Spinal cord (tissue), 10 donors: ENCODE results near the gene SMPDL3A. TPM values are rescaled to one million over a fixed set of nuclear protein-coding genes. Genes with fewer than 3 reads are reported as not detected.
A peak's percentile ranks its signal among the peaks of the same experiment; 100 is the strongest.
"Not testable (repeated sequence)": the region's sequence is repeated elsewhere in the genome, so short reads cannot be mapped to it uniquely, and the experiment has no call there.

Experiments used
- DNase-seq, 6 donors: peaks; one replicate each; pipeline versions ENCODE4 v3.0.0 to v3.0.0-alpha.2; 2013 to 2015; ENCODE audit warnings: low spot score in 6 of 6, low read depth in 4 of 6
- H3K27ac ChIP-seq: one replicate; pipeline ENCODE4 v1.5.1; 2013; ENCODE audit warnings: low read depth, low read length, control low read depth
- H3K27me3 ChIP-seq: one replicate; pipeline ENCODE4 v1.6.1; 2013; ENCODE audit warnings: low read length; ENCODE audit not compliant: control insufficient read depth, insufficient read depth
- H3K36me3 ChIP-seq: one replicate; pipeline ENCODE4 v1.6.1; 2013; ENCODE audit warnings: low read length; ENCODE audit not compliant: control insufficient read depth, insufficient read depth
- H3K4me1 ChIP-seq: one replicate; pipeline ENCODE4 v1.6.1; 2013; ENCODE audit warnings: low read length; ENCODE audit not compliant: control insufficient read depth, insufficient read depth
- H3K4me3 ChIP-seq: one replicate; pipeline ENCODE4 v1.5.1; 2013; ENCODE audit warnings: low read depth, low read length, control low read depth
- H3K9me3 ChIP-seq: one replicate; pipeline ENCODE4 v1.6.1; 2013; ENCODE audit warnings: low read length; ENCODE audit not compliant: control insufficient read depth, insufficient read depth
- WGBS: methylation state at CpG from one replicate; pipeline ENCODE4 v1.1.5; 2013; ENCODE audit warnings: missing lambda C conversion rate; ENCODE audit not compliant: insufficient coverage; 5-methylcytosine and 5-hydroxymethylcytosine counted together
- long read RNA-seq, 4 donors: transcript quantifications; one replicate each; lab custom pipeline, GENCODE V29; 2026
- polyA plus RNA-seq, 2 donors: library from polyadenylated mRNA; unstranded; fragments of 120-200 nt; gene quantifications; one replicate each; pipeline ENCODE4 v1.2.1, GENCODE V29; 2013; ENCODE audit not compliant: insufficient read length in 2 of 2
- total RNA-seq, 2 donors: library from RNA; depleted of rRNA in 1 of 2; stranded (reverse); fragments of 120-200 nt in 1 of 2; fragments of >200 nt in 1 of 2; gene quantifications; one replicate each; pipeline versions ENCODE4 v1.2.3 to v1.2.4, GENCODE V29; 2013 to 2014
- donor health status: healthy.

The SMPDL3A gene
- total RNA-seq, result 10 to 100 TPM; 12.2 to 19.1 TPM
- 1 to 10 TPM; 9.0 to 9.9 TPM for polyA plus RNA-seq
- long read RNA-seq, donor 1, partial matches to known transcripts, result 25 of 25 reads
- long read RNA-seq, donor 1, other reads (novel, unspliced or antisense), result 0 of 25 reads
- long read RNA-seq, donor 2, partial matches to known transcripts, result 0 of 2 reads
- long read RNA-seq, donor 2, other reads (novel, unspliced or antisense), result 0 of 2 reads
- long read RNA-seq, donor 3, partial matches to known transcripts, result 8 of 8 reads
- long read RNA-seq, donor 3, other reads (novel, unspliced or antisense), result 0 of 8 reads
- long read RNA-seq, donor 4, transcript SMPDL3A-201 (8 exons, 1,851 nt), result major isoform, 7 of 18 reads
- long read RNA-seq, donor 4, partial matches to known transcripts, result 0 of 18 reads
- long read RNA-seq, donor 4, other reads (novel, unspliced or antisense), result 7 of 18 reads

GRCh38 chr6:122789182-122790027, at the start of gene SMPDL3A:
TSS of gene SMPDL3A (plus strand) at chr6:122789258. CDS start at chr6:122789347, 89 bp downstream.
- Histone ChIP-seq H3K27me3 (no peaks in the 10 kb centered on the region), H3K4me3 (peak within 1 kb of the TSS; percentile 75), H3K36me3 (no peaks in the 10 kb centered on the region), H3K4me1 (peaks cover 6% of the 10 kb centered on the region), H3K9me3 (no peaks in the 10 kb centered on the region), H3K27ac (peak within 1 kb of the TSS; percentile 92)
- peak in 4 of 6 donors; percentile 71 to 91 (median 84) for DNase-seq
- under 1% methylated on average over 71 of the region's 71 CpGs for WGBS

- no peak overlapping the region for H3K27ac ChIP-seq
- no peak overlapping the region for H3K4me3 ChIP-seq
- no peaks in the 10 kb centered on the region for H3K4me1 ChIP-seq
- DNase-seq, result no peak
- no peaks in the 10 kb centered on the region for H3K9me3 ChIP-seq
- no CpG with 5 or more reads among the region's 2 CpGs for WGBS
- H3K27me3 ChIP-seq, result no peaks in the 10 kb centered on the region
- H3K36me3 ChIP-seq, result no peaks in the 10 kb centered on the region
Measured at GRCh38 chr6:122740091-122740490, 49.0 kb upstream of the SMPDL3A start.

- no peaks in the 10 kb centered on the region for H3K27me3 ChIP-seq
- H3K9me3 ChIP-seq, result no peaks in the 10 kb centered on the region
- DNase-seq, result no peak
- H3K27ac ChIP-seq, result no peak overlapping the region
- H3K4me1 ChIP-seq, result no peaks in the 10 kb centered on the region
- H3K36me3 ChIP-seq, result no peaks in the 10 kb centered on the region
- WGBS, result no CpG with 5 or more reads among the region's 2 CpGs
- H3K4me3 ChIP-seq, result no peak overlapping the region
Measured at GRCh38 chr6:122740936-122741335, 48.1 kb upstream of the SMPDL3A start.

- not testable (repeated sequence) for H3K4me3 ChIP-seq, H3K9me3 ChIP-seq, H3K27me3 ChIP-seq, DNase-seq, H3K27ac ChIP-seq, H3K4me1 ChIP-seq, H3K36me3 ChIP-seq
- 92% methylated on average over 2 of the region's 8 CpGs for WGBS
Measured at GRCh38 chr6:122744247-122744646, 44.8 kb upstream of the SMPDL3A start.

GRCh38 chr6:122744856-122745255, 44.2 kb upstream of the SMPDL3A start:
- H3K27ac ChIP-seq, H3K27me3 ChIP-seq, H3K4me1 ChIP-seq, DNase-seq, H3K9me3 ChIP-seq, H3K4me3 ChIP-seq, H3K36me3 ChIP-seq: not testable (repeated sequence)
- 100% methylated on average over 3 of the region's 3 CpGs for WGBS

- WGBS, result 84% methylated on average over 7 of the region's 9 CpGs
- Histone ChIP-seq H3K4me1 (no peaks in the 10 kb centered on the region), H3K27me3 (no peaks in the 10 kb centered on the region), H3K4me3 (no peak overlapping the region), H3K27ac (no peak overlapping the region), H3K36me3 (no peaks in the 10 kb centered on the region), H3K9me3 (no peaks in the 10 kb centered on the region)
- no peak for DNase-seq
Measured at GRCh38 chr6:122746688-122747087, 42.4 kb upstream of the SMPDL3A start.

- no peak for DNase-seq
- Histone ChIP-seq H3K27ac (no peak overlapping the region), H3K36me3 (no peaks in the 10 kb centered on the region), H3K4me3 (no peak overlapping the region), H3K27me3 (no peaks in the 10 kb centered on the region), H3K4me1 (no peaks in the 10 kb centered on the region), H3K9me3 (no peaks in the 10 kb centered on the region)
- WGBS, result 98% methylated on average over 9 of the region's 10 CpGs
Measured at GRCh38 chr6:122747573-122747972, 41.5 kb upstream of the SMPDL3A start.

- not testable (repeated sequence) for DNase-seq, H3K4me1 ChIP-seq, H3K4me3 ChIP-seq, H3K9me3 ChIP-seq, H3K36me3 ChIP-seq, H3K27me3 ChIP-seq, H3K27ac ChIP-seq
- no CpG with 5 or more reads among the region's 5 CpGs for WGBS
Measured at GRCh38 chr6:122748945-122749344, 40.1 kb upstream of the SMPDL3A start.

- no CpG with 5 or more reads among the region's 4 CpGs for WGBS
- Histone ChIP-seq H3K27me3 (no peaks in the 10 kb centered on the region), H3K4me1 (no peaks in the 10 kb centered on the region), H3K36me3 (no peaks in the 10 kb centered on the region), H3K27ac (no peak overlapping the region), H3K4me3 (no peak overlapping the region), H3K9me3 (no peaks in the 10 kb centered on the region)
- DNase-seq, result no peak
Measured at GRCh38 chr6:122749451-122750050, 39.5 kb upstream of the SMPDL3A start.
